Measurements from ENCODE around the gene NUDT1. TPM values are rescaled to one million over a fixed set of nuclear protein-coding genes. Genes with fewer than 3 reads are reported as not detected.

Gene NUDT1
- total RNA-seq, 1 experiment from 2014 or later: 27.2 TPM

DNA sequence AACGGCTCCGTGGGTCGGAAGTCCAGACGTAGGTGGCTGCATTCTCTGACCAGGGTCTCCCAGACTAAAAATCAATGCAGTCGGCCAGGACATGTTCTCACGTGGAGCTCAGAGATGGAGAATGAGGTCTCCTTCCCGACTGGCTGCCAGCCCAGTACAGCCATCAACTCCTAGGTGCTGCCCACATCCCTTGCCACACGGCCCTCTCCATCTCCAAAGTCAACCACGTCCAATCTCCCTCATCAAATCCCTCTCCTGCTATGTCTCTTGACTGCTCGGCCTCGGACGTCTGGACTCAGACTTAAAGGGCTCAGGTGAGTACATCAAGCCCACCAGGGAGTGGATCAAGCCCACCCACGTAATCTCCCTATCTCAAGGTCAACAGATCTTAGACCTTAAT lies 16.2 kb upstream of the NUDT1 start:
- H3K4me3 Mint-ChIP-seq (ENCODE audit: unreplicated experiment): peak overlapping the region; percentile 64
- H3K36me3 Mint-ChIP-seq (ENCODE audit: insufficient read depth, unreplicated experiment): peaks cover 39% of the 10 kb centered on the region
- DNase-seq (ENCODE audit: unreplicated experiment): no peak
- peaks cover 22% of the 10 kb centered on the region for H3K4me1 Mint-ChIP-seq (ENCODE audit: insufficient read depth, unreplicated experiment)
- H3K9me3 Mint-ChIP-seq (ENCODE audit: unreplicated experiment): no peaks in the 10 kb centered on the region
- ChIA-PET CTCF (no interaction called here), POLR2A (interaction anchor here (0.8 to 1.3 kb wide), 3 partner anchors 16 to 128 kb away, joined by 5 to 7 read pairs (median 6); partner anchors contain the start of genes MRM2 and NUDT1)
- H3K27ac Mint-ChIP-seq (ENCODE audit: low read depth, unreplicated experiment): peak overlapping the region; percentile 85
- no TSS peak for BruUV-seq (replicated peaks)
- TF ChIP-seq, protein P1, sequence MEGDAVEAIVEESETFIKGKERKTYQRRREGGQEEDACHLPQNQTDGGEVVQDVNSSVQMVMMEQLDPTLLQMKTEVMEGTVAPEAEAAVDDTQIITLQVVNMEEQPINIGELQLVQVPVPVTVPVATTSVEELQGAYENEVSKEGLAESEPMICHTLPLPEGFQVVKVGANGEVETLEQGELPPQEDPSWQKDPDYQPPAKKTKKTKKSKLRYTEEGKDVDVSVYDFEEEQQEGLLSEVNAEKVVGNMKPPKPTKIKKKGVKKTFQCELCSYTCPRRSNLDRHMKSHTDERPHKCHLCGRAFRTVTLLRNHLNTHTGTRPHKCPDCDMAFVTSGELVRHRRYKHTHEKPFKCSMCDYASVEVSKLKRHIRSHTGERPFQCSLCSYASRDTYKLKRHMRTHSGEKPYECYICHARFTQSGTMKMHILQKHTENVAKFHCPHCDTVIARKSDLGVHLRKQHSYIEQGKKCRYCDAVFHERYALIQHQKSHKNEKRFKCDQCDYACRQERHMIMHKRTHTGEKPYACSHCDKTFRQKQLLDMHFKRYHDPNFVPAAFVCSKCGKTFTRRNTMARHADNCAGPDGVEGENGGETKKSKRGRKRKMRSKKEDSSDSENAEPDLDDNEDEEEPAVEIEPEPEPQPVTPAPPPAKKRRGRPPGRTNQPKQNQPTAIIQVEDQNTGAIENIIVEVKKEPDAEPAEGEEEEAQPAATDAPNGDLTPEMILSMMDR (IDR thresholded peaks at IDR 0.05; ENCODE audit: unreplicated experiment): no peak
- H3K27me3 Mint-ChIP-seq (ENCODE audit: insufficient read depth, unreplicated experiment): no peaks in the 10 kb centered on the region
- intact Hi-C loops (cut with micrococcal nuclease): no loop called here

DNA sequence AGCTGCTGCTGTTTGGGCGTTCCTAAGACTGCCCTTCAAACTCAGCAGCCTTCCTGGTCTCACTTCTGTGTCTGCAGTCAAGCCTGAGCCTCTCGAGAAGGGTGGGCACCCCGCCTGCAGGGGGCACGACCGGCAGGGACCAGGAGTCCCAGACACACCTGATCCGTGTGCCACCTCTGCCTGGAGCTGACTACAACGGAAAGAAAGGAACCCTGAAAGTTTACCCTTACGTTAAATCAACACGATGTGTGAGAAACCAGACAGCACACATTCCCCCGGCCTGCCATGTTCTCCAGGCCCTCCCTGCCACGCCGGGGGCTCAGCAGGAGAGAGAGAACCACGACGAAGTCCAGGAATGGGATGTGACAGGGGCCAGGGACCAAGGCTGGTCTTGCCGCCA lies 14.3 kb upstream of the NUDT1 start:
- ChIA-PET POLR2A (interaction anchor here (3.2 kb wide), 1 partner anchor 14 kb away, joined by 10 read pairs; the partner anchor contains the start of genes MRM2 and NUDT1), CTCF (interaction anchor here (0.6 kb wide), 1 partner anchor 372 kb away, joined by 3 read pairs; no protein-coding TSS in a partner anchor)
- H3K4me3 Mint-ChIP-seq (ENCODE audit: unreplicated experiment): no peak overlapping the region
- H3K36me3 Mint-ChIP-seq (ENCODE audit: insufficient read depth, unreplicated experiment): peaks cover 23% of the 10 kb centered on the region
- no peaks in the 10 kb centered on the region for H3K9me3 Mint-ChIP-seq (ENCODE audit: unreplicated experiment)
- H3K4me1 Mint-ChIP-seq (ENCODE audit: insufficient read depth, unreplicated experiment): peaks cover 27% of the 10 kb centered on the region
- no peak for DNase-seq (ENCODE audit: unreplicated experiment)
- no TSS peak for BruUV-seq (replicated peaks)
- no peaks in the 10 kb centered on the region for H3K27me3 Mint-ChIP-seq (ENCODE audit: insufficient read depth, unreplicated experiment)
- H3K27ac Mint-ChIP-seq (ENCODE audit: low read depth, unreplicated experiment): no peak overlapping the region
- intact Hi-C loops (cut with micrococcal nuclease): no loop called here
- TF ChIP-seq, protein P1 (IDR thresholded peaks at IDR 0.05; ENCODE audit: unreplicated experiment): no peak

DNA sequence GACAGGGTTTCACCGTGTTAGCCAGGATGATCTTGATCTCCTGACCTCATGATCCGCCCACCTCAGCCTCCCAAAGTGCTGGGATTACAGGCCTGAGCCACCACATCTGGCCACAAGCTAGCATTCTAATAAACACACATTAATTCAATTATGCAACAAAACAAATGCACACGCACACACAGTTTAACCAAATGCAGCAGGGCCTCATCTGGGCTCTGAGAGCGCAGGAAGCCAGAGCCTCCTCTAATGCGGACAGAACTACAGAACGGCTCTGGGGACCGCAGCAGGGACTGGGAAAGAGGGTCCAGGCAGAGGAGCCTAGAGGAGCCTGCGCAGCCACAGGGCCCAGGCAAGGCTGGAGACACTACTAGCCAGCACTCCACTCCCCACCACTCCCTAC lies 13.1 kb upstream of the NUDT1 start:
- peaks cover 21% of the 10 kb centered on the region for H3K36me3 Mint-ChIP-seq (ENCODE audit: insufficient read depth, unreplicated experiment)
- no TSS peak for BruUV-seq (replicated peaks)
- H3K27me3 Mint-ChIP-seq (ENCODE audit: insufficient read depth, unreplicated experiment): no peaks in the 10 kb centered on the region
- POLR2A ChIA-PET: interaction anchor here (3.2 kb wide), 1 partner anchor 12 kb away, joined by 10 read pairs; the partner anchor contains the start of genes MRM2 and NUDT1
- CTCF ChIA-PET: no interaction called here
- no peaks in the 10 kb centered on the region for H3K9me3 Mint-ChIP-seq (ENCODE audit: unreplicated experiment)
- TF ChIP-seq, protein P1 (IDR thresholded peaks at IDR 0.05; ENCODE audit: unreplicated experiment): no peak
- DNase-seq (ENCODE audit: unreplicated experiment): no peak
- no peak overlapping the region for H3K4me3 Mint-ChIP-seq (ENCODE audit: unreplicated experiment)
- intact Hi-C loops (cut with micrococcal nuclease): no loop called here
- H3K27ac Mint-ChIP-seq (ENCODE audit: low read depth, unreplicated experiment): no peak overlapping the region
- peaks cover 27% of the 10 kb centered on the region for H3K4me1 Mint-ChIP-seq (ENCODE audit: insufficient read depth, unreplicated experiment)

DNA sequence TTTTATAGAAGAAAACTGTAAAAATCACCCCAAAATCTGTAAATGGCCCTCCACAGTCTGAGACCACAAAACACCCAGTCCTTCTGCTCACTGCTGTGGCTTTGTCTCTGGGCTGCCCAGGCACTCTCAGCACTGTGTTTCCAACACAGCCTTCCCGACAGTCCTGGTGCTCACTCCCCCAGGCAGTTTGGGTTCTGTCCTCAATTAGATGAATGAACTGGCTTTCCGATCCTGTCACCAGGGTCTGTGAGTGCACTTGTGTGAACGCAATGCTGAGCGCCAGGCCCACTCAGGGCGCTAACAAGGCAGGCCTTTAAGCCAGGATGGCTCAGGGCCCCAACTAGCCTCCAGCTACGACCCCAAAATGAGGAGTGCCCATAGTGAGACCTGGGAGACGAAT lies 12.6 kb upstream of the NUDT1 start:
- Mint-ChIP-seq H3K4me1 (ENCODE audit: insufficient read depth, unreplicated experiment) (peaks cover 22% of the 10 kb centered on the region), H3K9me3 (ENCODE audit: unreplicated experiment) (no peaks in the 10 kb centered on the region), H3K4me3 (ENCODE audit: unreplicated experiment) (no peak overlapping the region), H3K27me3 (ENCODE audit: insufficient read depth, unreplicated experiment) (no peaks in the 10 kb centered on the region), H3K36me3 (ENCODE audit: insufficient read depth, unreplicated experiment) (peaks cover 16% of the 10 kb centered on the region), H3K27ac (ENCODE audit: low read depth, unreplicated experiment) (no peak overlapping the region)
- ChIA-PET CTCF (no interaction called here), POLR2A (interaction anchor here (1.2 to 3.2 kb wide), 2 partner anchors 12 kb away, joined by 3 to 10 read pairs; partner anchors contain the start of genes MRM2 and NUDT1)
- intact Hi-C loops (cut with micrococcal nuclease): no loop called here
- DNase-seq (ENCODE audit: unreplicated experiment): no peak
- BruUV-seq (replicated peaks): no TSS peak
- TF ChIP-seq, protein P1 (IDR thresholded peaks at IDR 0.05; ENCODE audit: unreplicated experiment): no peak

Data from MCF 10A (cell line).